Ascending aorta (tissue), 2 donors: ENCODE results near the gene EIF2AK2. TPM values are rescaled to one million over a fixed set of nuclear protein-coding genes. Genes with fewer than 3 reads are reported as not detected.

ENCODE experiments used
- DNase-seq, 2 donors: peaks; one replicate each; pipeline ENCODE4 v3.0.0-alpha.2; 2019; ENCODE audit warnings: low spot score in 2 of 2
- H3K27ac ChIP-seq, 2 donors: fragments of 200-600 bp; sonication (generic); one replicate each; pipeline ENCODE4 v1.5.1; 2016 to 2017; ENCODE audit warnings: mild to moderate bottlenecking in 1 of 2
- H3K27me3 ChIP-seq: fragments of 200-600 bp; sonication (generic); one replicate; pipeline ENCODE4 v1.5.1; 2017
- H3K36me3 ChIP-seq, 2 donors: fragments of 200-600 bp; sonication (generic); one replicate each; pipeline ENCODE4 v1.5.1; 2016
- H3K4me1 ChIP-seq, 2 donors: fragments of 200-600 bp; sonication (generic); one replicate each; pipeline ENCODE4 v1.5.1; 2016 to 2017; ENCODE audit warnings: mild to moderate bottlenecking in 1 of 2
- H3K4me3 ChIP-seq, 2 donors: fragments of 200-600 bp; sonication (generic); one replicate each; pipeline ENCODE4 v1.5.1; 2016 to 2017; ENCODE audit warnings: mild to moderate bottlenecking in 1 of 2
- H3K9me3 ChIP-seq, 2 donors: fragments of 200-600 bp; sonication (generic); one replicate each; pipeline ENCODE4 v1.5.1; 2016
- intact Hi-C: fragments of 100-400 bp; cut with DNase I; formaldehyde crosslinking; loops from one replicate; pipeline ENCODE4 v1.15.1; 2023
- total RNA-seq: library from RNA; depleted of rRNA; stranded (reverse); fragments of >200 nt; gene quantifications from one replicate; pipeline ENCODE4 v1.1.0, GENCODE V29; 2016
- TF ChIP-seq, protein P1 (sequence below), 3 experiments: fragments of 200-600 bp in 2 of 3; fragments of 450-650 bp in 1 of 3; sonication (generic) in 2 of 3; IDR thresholded peaks; one replicate each; pipeline ENCODE4 v1.5.1; 2016 to 2019; ENCODE audit warnings: antibody characterized with exemption in 3 of 3, mild to moderate bottlenecking in 1 of 3, moderate library complexity in 1 of 3

Gene EIF2AK2
- total RNA-seq, 1 donor from 2014 or later = 10.6 TPM

DNA sequence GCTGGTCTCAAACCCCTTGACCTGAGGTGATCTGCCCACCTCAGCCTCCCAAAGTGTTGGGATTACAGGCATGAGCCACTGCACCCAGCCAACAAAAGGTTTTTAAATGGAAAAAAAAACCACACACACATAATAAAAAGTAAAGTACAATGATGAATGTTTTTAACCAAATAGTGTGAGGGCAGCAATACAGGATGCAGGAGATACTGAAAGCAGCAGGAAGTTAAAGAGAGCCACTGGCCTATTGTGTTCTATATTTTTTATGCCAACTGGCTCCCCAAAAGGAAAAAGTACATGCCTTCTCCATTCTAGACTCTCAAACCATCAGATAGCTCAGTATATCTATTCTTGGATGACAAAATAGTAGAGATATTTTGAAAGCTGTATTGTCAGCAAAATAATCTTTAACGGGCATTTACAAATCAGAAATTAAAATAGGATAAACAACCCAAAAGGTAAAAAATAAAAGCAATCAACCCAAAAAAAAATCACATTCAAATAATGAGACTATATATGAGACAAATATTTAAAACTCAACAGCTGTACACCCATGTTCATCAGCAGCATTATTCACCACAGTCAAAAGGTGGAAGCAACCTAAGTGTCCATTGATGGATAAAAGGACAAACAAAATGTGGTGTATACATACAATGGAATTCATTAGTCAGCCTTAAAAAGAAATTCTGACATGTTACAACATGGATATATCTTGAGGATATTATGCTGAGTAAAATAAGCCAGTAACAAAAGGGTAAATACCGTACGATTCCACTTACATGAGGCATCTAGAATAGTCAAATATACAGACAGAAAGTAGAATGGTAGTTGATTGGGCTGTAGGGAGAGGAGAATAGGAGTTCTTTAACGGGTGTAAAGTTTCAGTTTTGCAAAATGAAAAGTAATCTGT, 46.2 kb downstream of the EIF2AK2 start:
- no peak overlapping the region for H3K27ac ChIP-seq
- H3K36me3 ChIP-seq = peaks cover 34 to 69% of the 10 kb centered on the region in 2 donors
- DNase-seq = no peak
- intact Hi-C loops = no loop called here
- no peaks in the 10 kb centered on the region for H3K4me1 ChIP-seq
- no peaks in the 10 kb centered on the region for H3K9me3 ChIP-seq
- H3K27me3 ChIP-seq = no peaks in the 10 kb centered on the region
- H3K4me3 ChIP-seq = no peak overlapping the region
- TF ChIP-seq, protein P1, sequence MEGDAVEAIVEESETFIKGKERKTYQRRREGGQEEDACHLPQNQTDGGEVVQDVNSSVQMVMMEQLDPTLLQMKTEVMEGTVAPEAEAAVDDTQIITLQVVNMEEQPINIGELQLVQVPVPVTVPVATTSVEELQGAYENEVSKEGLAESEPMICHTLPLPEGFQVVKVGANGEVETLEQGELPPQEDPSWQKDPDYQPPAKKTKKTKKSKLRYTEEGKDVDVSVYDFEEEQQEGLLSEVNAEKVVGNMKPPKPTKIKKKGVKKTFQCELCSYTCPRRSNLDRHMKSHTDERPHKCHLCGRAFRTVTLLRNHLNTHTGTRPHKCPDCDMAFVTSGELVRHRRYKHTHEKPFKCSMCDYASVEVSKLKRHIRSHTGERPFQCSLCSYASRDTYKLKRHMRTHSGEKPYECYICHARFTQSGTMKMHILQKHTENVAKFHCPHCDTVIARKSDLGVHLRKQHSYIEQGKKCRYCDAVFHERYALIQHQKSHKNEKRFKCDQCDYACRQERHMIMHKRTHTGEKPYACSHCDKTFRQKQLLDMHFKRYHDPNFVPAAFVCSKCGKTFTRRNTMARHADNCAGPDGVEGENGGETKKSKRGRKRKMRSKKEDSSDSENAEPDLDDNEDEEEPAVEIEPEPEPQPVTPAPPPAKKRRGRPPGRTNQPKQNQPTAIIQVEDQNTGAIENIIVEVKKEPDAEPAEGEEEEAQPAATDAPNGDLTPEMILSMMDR (IDR thresholded peaks at IDR 0.05) = no peak

DNA sequence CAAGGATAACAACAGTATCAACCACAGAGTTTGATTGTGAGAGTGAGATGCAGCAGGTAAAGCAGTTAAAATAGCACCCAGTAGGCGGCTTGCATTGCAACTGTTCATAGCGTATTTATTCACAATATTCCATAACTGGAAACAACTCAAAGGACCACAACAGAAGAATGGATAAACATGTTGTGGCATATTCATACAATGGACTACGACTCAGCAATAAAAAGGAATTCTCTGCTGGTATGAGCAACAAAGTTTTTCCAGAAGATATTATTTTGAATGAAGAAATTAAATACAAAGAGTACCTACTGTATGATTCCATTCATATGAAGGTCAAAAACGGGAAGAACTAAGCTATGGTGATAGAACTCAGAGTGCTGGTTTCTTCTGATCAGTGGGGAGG, 47.3 kb downstream of the EIF2AK2 start:
- H3K27me3 ChIP-seq = no peaks in the 10 kb centered on the region
- DNase-seq = no peak
- H3K4me3 ChIP-seq = no peak overlapping the region
- intact Hi-C loops = no loop called here
- no peak overlapping the region for H3K27ac ChIP-seq
- no peaks in the 10 kb centered on the region for H3K4me1 ChIP-seq
- TF ChIP-seq, protein P1 (IDR thresholded peaks at IDR 0.05) = no peak
- peaks cover 34 to 72% of the 10 kb centered on the region in 2 donors for H3K36me3 ChIP-seq
- H3K9me3 ChIP-seq = no peaks in the 10 kb centered on the region

DNA sequence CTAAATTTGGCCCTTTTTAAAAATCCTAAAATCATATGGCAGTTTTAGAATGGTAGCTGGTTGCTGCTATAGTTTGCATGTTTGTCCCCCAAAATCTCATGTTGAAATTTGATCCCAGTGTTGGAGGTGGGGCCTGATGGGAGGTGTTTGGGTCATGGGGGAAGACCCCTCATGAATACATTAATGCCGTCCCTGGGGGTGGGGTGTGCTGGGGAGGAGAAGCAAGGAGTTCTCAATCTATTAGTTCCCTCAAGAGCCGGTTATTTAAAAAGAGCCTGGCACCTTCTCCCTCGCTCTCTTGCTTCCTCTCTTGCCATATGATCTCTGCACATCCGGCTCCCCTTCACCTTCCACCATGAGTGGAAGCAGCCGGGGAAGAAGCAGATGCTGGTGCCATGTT, 51.6 kb downstream of the EIF2AK2 start:
- peaks cover 33 to 65% of the 10 kb centered on the region in 2 donors for H3K36me3 ChIP-seq

DNA sequence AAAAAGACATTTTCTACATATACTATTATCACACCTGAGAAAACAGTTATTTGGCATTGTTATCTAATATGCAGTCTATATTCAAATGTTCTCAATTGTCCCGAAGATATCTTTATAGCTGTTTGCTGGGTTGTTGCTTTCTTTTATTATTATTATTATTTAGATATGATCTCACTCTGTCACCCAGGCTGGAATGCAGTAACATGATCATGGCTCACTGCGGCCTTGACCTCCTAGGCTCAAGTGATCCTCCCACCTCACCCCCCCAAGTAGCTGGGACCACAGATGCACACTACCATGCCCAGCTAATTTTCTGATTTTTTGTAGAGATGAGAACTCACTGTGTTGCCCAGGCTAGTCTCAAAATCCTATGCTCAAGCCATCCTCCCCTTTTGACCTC, 52.6 kb downstream of the EIF2AK2 start:
- H3K4me1 ChIP-seq = peaks cover 0 to 5% of the 10 kb centered on the region in 2 donors
- no peaks in the 10 kb centered on the region for H3K9me3 ChIP-seq
- intact Hi-C loops = no loop called here
- no peak for DNase-seq
- TF ChIP-seq, protein P1 (IDR thresholded peaks at IDR 0.05) = no peak
- peak overlapping the region; percentile 51 to 70 for H3K27ac ChIP-seq
- no peaks in the 10 kb centered on the region for H3K27me3 ChIP-seq
- no peak overlapping the region for H3K4me3 ChIP-seq
- H3K36me3 ChIP-seq = peaks cover 35 to 71% of the 10 kb centered on the region in 2 donors

More for the DNA sequence above, 51.6 kb downstream of the EIF2AK2 start:
- Histone ChIP-seq H3K4me1 (peaks cover 0 to 5% of the 10 kb centered on the region in 2 donors), H3K27ac (no peak overlapping the region), H3K4me3 (no peak overlapping the region), H3K9me3 (no peaks in the 10 kb centered on the region), H3K27me3 (no peaks in the 10 kb centered on the region)
- intact Hi-C loops = no loop called here
- DNase-seq = no peak
- TF ChIP-seq, protein P1 (IDR thresholded peaks at IDR 0.05) = no peak

DNA sequence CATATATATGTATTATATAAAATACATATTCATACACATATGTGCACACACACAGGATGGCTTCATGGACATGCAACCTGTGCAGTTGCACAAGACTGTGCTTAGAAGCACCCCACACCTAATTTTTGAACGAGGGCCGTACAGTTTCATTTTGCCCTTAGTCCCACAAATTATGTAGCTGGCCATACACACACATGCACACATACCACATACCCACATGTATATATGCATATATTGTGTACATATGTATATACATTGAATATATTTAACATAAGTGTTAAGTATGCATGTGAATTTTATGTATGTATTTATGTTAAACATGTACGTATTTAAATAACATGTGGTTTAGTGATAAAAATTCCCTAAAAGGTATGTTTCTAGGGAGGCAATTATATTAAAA, 54.2 kb downstream of the EIF2AK2 start:
- H3K27ac ChIP-seq = no peak overlapping the region
- peaks cover 0 to 5% of the 10 kb centered on the region in 2 donors for H3K4me1 ChIP-seq
- H3K27me3 ChIP-seq = no peaks in the 10 kb centered on the region
- no peak for DNase-seq
- intact Hi-C loops = no loop called here
- TF ChIP-seq, protein P1 (IDR thresholded peaks at IDR 0.05) = no peak
- no peak overlapping the region for H3K4me3 ChIP-seq
- peaks cover 19 to 63% of the 10 kb centered on the region in 2 donors for H3K36me3 ChIP-seq
- H3K9me3 ChIP-seq = no peaks in the 10 kb centered on the region
